ENCODE results near the gene TBL3. TPM values are rescaled to one million over a fixed set of nuclear protein-coding genes. Genes with fewer than 3 reads are reported as not detected.

The TBL3 gene
- total RNA-seq, 1 experiment from 2014 or later, result 68.9 TPM

GRCh38 chr16:1938316-1938715 lies 33.5 kb upstream of the TBL3 start:
- BruUV-seq (replicated peaks), result no TSS peak
- no peak for ATAC-seq
- POLR2A ChIA-PET, result no interaction called here

More at GRCh38 chr16:1938316-1938715, 33.5 kb upstream of the TBL3 start:
- no peak overlapping the region for H2AFZ ChIP-seq (ENCODE audit: low read depth, low read length, poor library complexity, severe bottlenecking)
- H3K9ac ChIP-seq (ENCODE audit: low read length), result no peak overlapping the region
- no peaks in the 10 kb centered on the region for H4K20me1 ChIP-seq (ENCODE audit: insufficient read depth)
- no peaks in the 10 kb centered on the region for H3K79me2 ChIP-seq (ENCODE audit: insufficient read depth, low read length)
- H3K4me2 ChIP-seq (ENCODE audit: low read length), result no peak overlapping the region
- H3K9me3 ChIP-seq (ENCODE audit: control insufficient read depth in 1 of 2, insufficient read depth in 1 of 2, low read depth in 1 of 2, low read length in 2 of 2), result no peaks in the 10 kb centered on the region
- DNase-seq (ENCODE audit: low read depth, low spot score), result no peak
- H3K36me3 ChIP-seq (ENCODE audit: control insufficient read depth in 1 of 2, insufficient read depth in 2 of 2, low read length in 2 of 2), result peaks cover 5 to 6% of the 10 kb centered on the region in 2 experiments; a peak in 3 of 4 replicates
- TF ChIP-seq ELF1 (IDR thresholded peaks at IDR 0.05; ENCODE audit: borderline replicate concordance, low read depth), result no peak
- no peak for TF ChIP-seq EGR1 (IDR thresholded peaks at IDR 0.05; ENCODE audit: low read depth)
- TF ChIP-seq MAX (IDR thresholded peaks at IDR 0.05), result no peak
- no peak for TF ChIP-seq RAD21 (IDR thresholded peaks at IDR 0.05; ENCODE audit: low read depth)
- no peak for TF ChIP-seq CBX3 (IDR thresholded peaks at IDR 0.05; ENCODE audit: low read depth)
- no peak for TF ChIP-seq EZH2phosphoT487 (IDR thresholded peaks at IDR 0.05; ENCODE audit: borderline replicate concordance)
- TF ChIP-seq REST (IDR thresholded peaks at IDR 0.05; ENCODE audit: low read depth), result no peak
- TF ChIP-seq SP1 (IDR thresholded peaks at IDR 0.05; ENCODE audit: low read depth), result no peak
- TF ChIP-seq SRF (IDR thresholded peaks at IDR 0.05; ENCODE audit: low read depth), result no peak
- TF ChIP-seq FOSL1 (IDR thresholded peaks at IDR 0.05; ENCODE audit: low read depth), result no peak
- no peak for TF ChIP-seq POLR2AphosphoS5 (IDR thresholded peaks at IDR 0.05; ENCODE audit: low read depth, low read length)
- no peak overlapping the region for H3K27ac ChIP-seq (ENCODE audit: low read depth, low read length)
- H3K4me1 ChIP-seq (ENCODE audit: control insufficient read depth in 1 of 2, insufficient read depth in 2 of 2, low read length in 2 of 2), result peaks cover 20 to 29% of the 10 kb centered on the region in 2 experiments
- intact Hi-C loops (cut with micrococcal nuclease), result no loop called here
- ChIA-PET CTCF (no interaction called here), RAD21 (ENCODE audit: low non-redundant PET in 1 of 2, low total read pairs in 2 of 2, uncharacterized antibody in 2 of 2, unreplicated experiment in 2 of 2) (no interaction called here)
- no peak overlapping the region for H3K4me3 ChIP-seq (replicated peaks in 1 of 2; ENCODE audit: low read depth in 1 of 2, low read length in 2 of 2)
- H3K27me3 ChIP-seq (ENCODE audit: insufficient read depth, low read length), result no peaks in the 10 kb centered on the region
- H3K9me2 ChIP-seq (ENCODE audit: insufficient read depth), result no peaks in the 10 kb centered on the region

Data from HCT116 (cell line).